HG03354 (cell line): ENCODE results near the gene FAM174B.

ENCODE experiments used
- ATAC-seq: cut with Tn5 transposase; IDR thresholded peaks from one replicate; pipeline ENCODE4 v1.9.1; 2021; ENCODE audit warnings: mild to moderate bottlenecking; ENCODE audit not compliant: unreplicated experiment, poor library complexity, severe bottlenecking

FAM174B gene

GRCh38 chr15:92605225-92605944, 50.2 kb downstream of the FAM174B start:
- no peak for ATAC-seq

- ATAC-seq, result no peak
Measured at GRCh38 chr15:92603743-92604470, 51.7 kb downstream of the FAM174B start.

- no peak for ATAC-seq
Measured at GRCh38 chr15:92603278-92603677, 52.3 kb downstream of the FAM174B start.

GRCh38 chr15:92602267-92602593, 53.3 kb downstream of the FAM174B start:
- ATAC-seq, result no peak

- ATAC-seq, result no peak
Measured at GRCh38 chr15:92601592-92602266, 53.8 kb downstream of the FAM174B start.

GRCh38 chr15:92600856-92601255, 54.7 kb downstream of the FAM174B start:
- ATAC-seq, result no peak

GRCh38 chr15:92599394-92599970, 56.1 kb downstream of the FAM174B start:
- ATAC-seq, result no peak

- no peak for ATAC-seq
Measured at GRCh38 chr15:92597548-92597947, 58.0 kb downstream of the FAM174B start.

GRCh38 chr15:92596623-92597022, 59.0 kb downstream of the FAM174B start:
- ATAC-seq, result no peak

GRCh38 chr15:92595506-92596381, 59.8 kb downstream of the FAM174B start:
- ATAC-seq, result no peak

- ATAC-seq, result no peak
Measured at GRCh38 chr15:92591275-92591674, 64.3 kb downstream of the FAM174B start.

- no peak for ATAC-seq
Measured at GRCh38 chr15:92586966-92587365, 68.6 kb downstream of the FAM174B start.

- ATAC-seq, result no peak
Measured at GRCh38 chr15:92586383-92586942, 69.1 kb downstream of the FAM174B start.

- no peak for ATAC-seq
Measured at GRCh38 chr15:92584105-92584504, 71.5 kb downstream of the FAM174B start.

- ATAC-seq, result no peak
Measured at GRCh38 chr15:92583096-92584034, 72.2 kb downstream of the FAM174B start.

GRCh38 chr15:92582206-92582605, 73.4 kb downstream of the FAM174B start:
- no peak for ATAC-seq

GRCh38 chr15:92580933-92581445, 74.6 kb downstream of the FAM174B start:
- no peak for ATAC-seq

GRCh38 chr15:92580521-92580920, 75.1 kb downstream of the FAM174B start:
- ATAC-seq, result no peak
